GM23248 (cell line): Measurements from ENCODE around the gene ZNF880. TPM values are rescaled to one million over a fixed set of nuclear protein-coding genes. Genes with fewer than 3 reads are reported as not detected.
A peak's percentile ranks its signal among the peaks of the same experiment; 100 is the strongest.

Experiments
- DNase-seq: peaks from one replicate; pipeline ENCODE4 v3.0.0-alpha.2; 2015
- H2AFZ ChIP-seq: fragments of 200-600 bp; sonication (generic); 2 replicates; pipeline ENCODE4 v1.6.1; 2016; ENCODE audit warnings: antibody characterized with exemption
- H3F3A ChIP-seq: fragments of 200-600 bp; sonication (generic); 2 replicates; pipeline ENCODE4 v1.6.1; 2016; ENCODE audit warnings: mild to moderate bottlenecking, antibody characterized with exemption, mixed run types; ENCODE audit not compliant: insufficient read depth
- H3K27ac ChIP-seq: fragments of 200-600 bp; sonication (generic); 2 replicates; pipeline ENCODE4 v1.5.1; 2016; ENCODE audit warnings: mild to moderate bottlenecking
- H3K27me3 ChIP-seq: fragments of 200-600 bp; sonication (generic); replicated peaks from 2 replicates; pipeline ENCODE4 v1.6.1; 2016; ENCODE audit warnings: mild to moderate bottlenecking; ENCODE audit not compliant: insufficient read depth
- H3K36me3 ChIP-seq: fragments of 200-600 bp; sonication (generic); 2 replicates; pipeline ENCODE4 v1.6.1; 2016; ENCODE audit warnings: low read depth, mild to moderate bottlenecking
- H3K4me1 ChIP-seq: fragments of 200-600 bp; sonication (generic); 2 replicates; pipeline ENCODE4 v1.6.1; 2016; ENCODE audit warnings: mild to moderate bottlenecking; ENCODE audit not compliant: insufficient read depth
- H3K4me2 ChIP-seq: fragments of 200-600 bp; sonication (generic); one replicate; pipeline ENCODE4 v1.6.1; 2016; ENCODE audit warnings: mild to moderate bottlenecking; ENCODE audit not compliant: unreplicated experiment
- H3K4me3 ChIP-seq: fragments of 200-600 bp; sonication (generic); 2 replicates; pipeline ENCODE4 v1.5.1; 2016; ENCODE audit warnings: mild to moderate bottlenecking
- H3K79me2 ChIP-seq: fragments of 200-600 bp; sonication (generic); 2 replicates; pipeline ENCODE4 v1.6.1; 2016; ENCODE audit warnings: mild to moderate bottlenecking; ENCODE audit not compliant: insufficient read depth
- H3K9ac ChIP-seq: fragments of 200-600 bp; sonication (generic); 2 replicates; pipeline ENCODE4 v1.6.1; 2016; ENCODE audit warnings: mild to moderate bottlenecking
- H3K9me2 ChIP-seq: fragments of 200-600 bp; sonication (generic); 2 replicates; pipeline ENCODE4 v1.6.1; 2016; ENCODE audit warnings: mixed run types, mild to moderate bottlenecking, moderate library complexity; ENCODE audit not compliant: insufficient read depth
- H3K9me3 ChIP-seq: fragments of 200-600 bp; sonication (generic); one replicate; pipeline ENCODE4 v1.6.1; 2017; ENCODE audit warnings: low read depth
- H4K20me1 ChIP-seq: fragments of 200-600 bp; sonication (generic); 2 replicates; pipeline ENCODE4 v1.6.0; 2016; ENCODE audit not compliant: insufficient read depth
- EZH2 ChIP-seq: fragments of 200-600 bp; sonication (generic); IDR thresholded peaks from 2 replicates; pipeline ENCODE4 v1.6.1; 2018; ENCODE audit warnings: antibody characterized with exemption, mild to moderate bottlenecking; ENCODE audit not compliant: insufficient read depth, poor library complexity, severe bottlenecking
- EZH2phosphoT487 ChIP-seq: fragments of 200-600 bp; sonication (generic); IDR thresholded peaks from 2 replicates; pipeline ENCODE4 v1.6.1; 2018; ENCODE audit warnings: antibody characterized with exemption, moderate library complexity, mild to moderate bottlenecking, low read depth; ENCODE audit not compliant: insufficient read depth
- whole genome bisulfite sequencing, 2 experiments: methylation state at CpG; one replicate each; pipeline ENCODE4 v1.1.6; 2015 to 2017; ENCODE audit warnings: low lambda C conversion rate in 2 of 2, low coverage in 1 of 2; ENCODE audit errors: missing lambda C conversion rate in 2 of 2; 5-methylcytosine and 5-hydroxymethylcytosine counted together
- in situ Hi-C: fragments of 300-500 bp; cut with MboI; formaldehyde crosslinking; loops from 2 replicates; pipeline ENCODE4 v1.15.0; 2020
- polyA plus RNA-seq: library from polyadenylated mRNA; unstranded; fragments of >200 nt; fragmentation: Nextera tagmentation; extraction: Ambion mirVana; gene quantifications from 2 replicates; pipeline ENCODE4 v1.2.1, GENCODE V29; 2016
- total RNA-seq: library from RNA; depleted of rRNA; stranded (reverse); fragments of >200 nt; shearing (Covaris generic); gene quantifications from 2 replicates; pipeline ENCODE4 v1.2.3, GENCODE V29; 2014; rRNA removed

ZNF880 gene
- total RNA-seq (22.0 and 34.8 TPM in 2 replicates), polyA plus RNA-seq (30.7 and 32.5 TPM in 2 replicates)

- in situ Hi-C loops = no loop called here
- no peaks in the 10 kb centered on the region for H3K9me2 ChIP-seq
- H3K27me3 ChIP-seq = no peaks in the 10 kb centered on the region
- peaks cover 26% of the 10 kb centered on the region for H3K79me2 ChIP-seq
- peak within 1 kb of the TSS; percentile 93 for H3K4me3 ChIP-seq
- peak within 1 kb of the TSS; percentile 100 for H3K27ac ChIP-seq
- no peaks in the 10 kb centered on the region for H3K4me1 ChIP-seq
- H3K4me2 ChIP-seq = peak within 1 kb of the TSS; percentile 78
- H4K20me1 ChIP-seq = no peaks in the 10 kb centered on the region
- peak; percentile 98 for DNase-seq
- H2AFZ ChIP-seq = peak within 1 kb of the TSS; percentile 87
- 1 to 2% methylated on average over 52 of the region's 52 CpGs for WGBS, 2 experiments
- peaks cover 9% of the 10 kb centered on the region for H3K9me3 ChIP-seq
- peaks cover 10% of the 10 kb centered on the region for H3F3A ChIP-seq
- peaks cover 38% of the 10 kb centered on the region for H3K36me3 ChIP-seq
- H3K9ac ChIP-seq = peak within 1 kb of the TSS; percentile 99
- TF ChIP-seq EZH2 = no peak
- TF ChIP-seq EZH2phosphoT487 = no peak
Observed at GRCh38 chr19:52369559-52370340, at the start of gene ZNF880. ZNF880 (plus strand) TSS chr19:52369923; CDS start chr19:52369966, 43 bp downstream.

GRCh38 chr19:52322429-52322828 lies 47.3 kb upstream of the ZNF880 start:
- H3K79me2 ChIP-seq = no peaks in the 10 kb centered on the region
- peaks cover 58% of the 10 kb centered on the region for H3K36me3 ChIP-seq
- 98 to 99% methylated on average over 6 of the region's 6 CpGs for WGBS, 2 experiments
- no peaks in the 10 kb centered on the region for H3K4me1 ChIP-seq
- no peaks in the 10 kb centered on the region for H3F3A ChIP-seq
- no peak overlapping the region for H3K9ac ChIP-seq
- H3K27ac ChIP-seq = no peak overlapping the region
- no peak for DNase-seq
- no peak overlapping the region for H2AFZ ChIP-seq
- no peak for TF ChIP-seq EZH2
- TF ChIP-seq EZH2phosphoT487 = no peak
- no peaks in the 10 kb centered on the region for H3K27me3 ChIP-seq
- H3K9me2 ChIP-seq = no peaks in the 10 kb centered on the region
- H3K4me3 ChIP-seq = no peak overlapping the region
- H4K20me1 ChIP-seq = no peaks in the 10 kb centered on the region
- in situ Hi-C loops = no loop called here
- peaks cover 12% of the 10 kb centered on the region for H3K9me3 ChIP-seq
- no peak overlapping the region for H3K4me2 ChIP-seq

- Histone ChIP-seq H2AFZ (no peak overlapping the region), H3K27me3 (no peaks in the 10 kb centered on the region), H3K4me3 (no peak overlapping the region), H3K4me2 (no peak overlapping the region), H3K9me3 (no peaks in the 10 kb centered on the region), H3K36me3 (no peaks in the 10 kb centered on the region), H3K9ac (no peak overlapping the region), H4K20me1 (no peaks in the 10 kb centered on the region), H3K27ac (no peak overlapping the region), H3K79me2 (peaks cover 2% of the 10 kb centered on the region; the same call in 1 of the 2 replicates), H3K9me2 (no peaks in the 10 kb centered on the region), H3F3A (no peaks in the 10 kb centered on the region), H3K4me1 (no peaks in the 10 kb centered on the region)
- 51 to 55% methylated on average over 10 of the region's 10 CpGs for WGBS, 2 experiments
- no peak for TF ChIP-seq EZH2phosphoT487
- TF ChIP-seq EZH2 = no peak
- in situ Hi-C loops = no loop called here
- DNase-seq = peak; percentile 6
Observed at GRCh38 chr19:52331757-52332156, 38.0 kb upstream of the ZNF880 start.

- in situ Hi-C loops = no loop called here
- no peak for DNase-seq
- Histone ChIP-seq H3K36me3 (no peaks in the 10 kb centered on the region), H3K9me2 (no peaks in the 10 kb centered on the region), H3K4me1 (no peaks in the 10 kb centered on the region), H3F3A (no peaks in the 10 kb centered on the region), H3K4me3 (peak overlapping the region; percentile 89), H3K27me3 (no peaks in the 10 kb centered on the region), H3K9me3 (no peaks in the 10 kb centered on the region), H3K27ac (no peak overlapping the region), H3K9ac (peak overlapping the region; percentile 96), H3K4me2 (peak overlapping the region; percentile 83), H4K20me1 (no peaks in the 10 kb centered on the region), H3K79me2 (peaks cover 9% of the 10 kb centered on the region; the same call in 1 of the 2 replicates), H2AFZ (peak overlapping the region; percentile 91)
- TF ChIP-seq EZH2phosphoT487 (no peak), EZH2 (no peak)
- 50 to 54% methylated on average over 9 of the region's 9 CpGs for WGBS, 2 experiments
Observed at GRCh38 chr19:52335768-52336116, 34.0 kb upstream of the ZNF880 start.
